HCT116 (cell line): ENCODE measurements around the gene TMBIM6. TPM values are rescaled to one million over a fixed set of nuclear protein-coding genes. Genes with fewer than 3 reads are reported as not detected.
A peak's percentile ranks its signal among the peaks of the same experiment; 100 is the strongest.

ENCODE experiments used
- ATAC-seq: fragments of 200-7000 bp; cut with Tn5 transposase; 2 replicates; pipeline ENCODE4 v1.9.1; 2020; ENCODE audit warnings: mild to moderate bottlenecking, moderate library complexity
- BruUV-seq: library from RNA; stranded (reverse); fragments of 400-500 nt; replicated peaks from 2 replicates; lab custom pipeline; 2021; lab: Mats Ljungman, UMichigan
- CTCF ChIA-PET: fragments of 300-600 bp; sonication (Branson Sonifier 250); formaldehyde crosslinking; loops from one replicate; lab custom pipeline; 2021; ENCODE audit warnings: antibody characterized with exemption; lab: Charles Lee
- POLR2A ChIA-PET: fragments of 300-600, 350-600 bp; sonication (Branson Sonifier 250); formaldehyde crosslinking; loops from one replicate; lab custom pipeline; 2021; ENCODE audit warnings: antibody characterized with exemption; lab: Charles Lee
- RAD21 ChIA-PET, 2 experiments: fragments of 300-600 bp; sonication (Branson Sonifier 250); formaldehyde crosslinking; loops; one replicate each; lab custom pipeline; 2023; ENCODE audit warnings: low total read pairs in 2 of 2; ENCODE audit not compliant: uncharacterized antibody in 2 of 2, unreplicated experiment in 2 of 2, low non-redundant PET in 1 of 2; lab: Charles Lee
- DNase-seq: peaks from one replicate; pipeline ENCODE4 v3.0.0-alpha.2; 2010; ENCODE audit warnings: low read depth, low spot score
- H2AFZ ChIP-seq: fragments of 200-600 bp; shearing (Covaris generic), sonication (generic); 2 replicates; pipeline ENCODE4 v1.6.1; 2017; ENCODE audit warnings: low read depth, mixed run types, mixed read lengths, antibody characterized with exemption, low read length; ENCODE audit not compliant: poor library complexity, severe bottlenecking
- H3K27ac ChIP-seq: 2 replicates; pipeline ENCODE4 v1.5.1; 2012; ENCODE audit warnings: low read depth, low read length
- H3K27me3 ChIP-seq: fragments of 200-600 bp; sonication (generic); 2 replicates; pipeline ENCODE4 v1.6.1; 2016; ENCODE audit warnings: mixed run types, low read length, mixed read lengths; ENCODE audit not compliant: insufficient read depth
- H3K36me3 ChIP-seq, 2 experiments: fragments of 200-500 bp in 1 of 2; fragments of 200-600 bp in 1 of 2; sonication (Bioruptor generic) in 1 of 2; sonication (generic) in 1 of 2; 2 replicates each; pipeline versions ENCODE4 v1.5.1 to v1.6.1; 2014 to 2016; ENCODE audit warnings: low read length in 2 of 2, inconsistent platforms in 1 of 2, mixed read lengths in 1 of 2, mixed run types in 1 of 2; ENCODE audit not compliant: insufficient read depth in 2 of 2, control insufficient read depth in 1 of 2
- H3K4me1 ChIP-seq, 2 experiments: fragments of 200-600 bp in 1 of 2; sonication (generic) in 1 of 2; 2 replicates each; pipeline versions ENCODE4 v1.5.1 to v1.6.1; 2012 to 2017; ENCODE audit warnings: low read length in 2 of 2, inconsistent platforms in 1 of 2, mild to moderate bottlenecking in 1 of 2, mixed read lengths in 1 of 2, mixed run types in 1 of 2, moderate library complexity in 1 of 2; ENCODE audit not compliant: insufficient read depth in 2 of 2, control insufficient read depth in 1 of 2
- H3K4me2 ChIP-seq: fragments of 200-600 bp; sonication (generic); 2 replicates; pipeline ENCODE4 v1.6.1; 2017; ENCODE audit warnings: mixed run types, low read length, mixed read lengths
- H3K4me3 ChIP-seq, 2 experiments: fragments of 200-600 bp in 1 of 2; sonication (generic) in 1 of 2; replicated peaks in 1 of 2; 2 replicates each; pipeline ENCODE4 v1.5.1; 2011 to 2016; ENCODE audit warnings: low read length in 2 of 2, control low read depth in 1 of 2, low read depth in 1 of 2, mild to moderate bottlenecking in 1 of 2, mixed read lengths in 1 of 2, mixed run types in 1 of 2
- H3K79me2 ChIP-seq: fragments of 200-600 bp; sonication (generic); 2 replicates; pipeline ENCODE4 v1.6.1; 2017; ENCODE audit warnings: mild to moderate bottlenecking, mixed run types, low read length, moderate library complexity, mixed read lengths; ENCODE audit not compliant: insufficient read depth
- H3K9ac ChIP-seq: fragments of 200-600 bp; sonication (generic); 2 replicates; pipeline ENCODE4 v1.6.1; 2016; ENCODE audit warnings: low read length, mixed read lengths
- H3K9me2 ChIP-seq: fragments of 200-600 bp; sonication (generic), shearing (Covaris generic); 2 replicates; pipeline ENCODE4 v1.6.1; 2017; ENCODE audit warnings: mixed run types, mild to moderate bottlenecking, moderate library complexity; ENCODE audit not compliant: insufficient read depth
- H3K9me3 ChIP-seq, 2 experiments: fragments of 200-500 bp in 1 of 2; fragments of 200-600 bp in 1 of 2; sonication (Bioruptor generic) in 1 of 2; sonication (generic) in 1 of 2; 2 replicates each; pipeline ENCODE4 v1.6.1; 2014 to 2017; ENCODE audit warnings: low read length in 2 of 2, mixed read lengths in 2 of 2, inconsistent platforms in 1 of 2, low read depth in 1 of 2, mild to moderate bottlenecking in 1 of 2, mixed run types in 1 of 2, moderate library complexity in 1 of 2; ENCODE audit not compliant: control insufficient read depth in 1 of 2, insufficient read depth in 1 of 2
- H4K20me1 ChIP-seq: fragments of 200-600 bp; sonication (generic), shearing (Covaris generic); 2 replicates; pipeline ENCODE4 v1.6.1; 2017; ENCODE audit warnings: mixed run types, mild to moderate bottlenecking, moderate library complexity; ENCODE audit not compliant: insufficient read depth
- EGR1 ChIP-seq: IDR thresholded peaks from 2 replicates; pipeline ENCODE4 v1.6.1; 2012; ENCODE audit warnings: low read depth
- FOSL1 ChIP-seq: IDR thresholded peaks from 2 replicates; pipeline ENCODE4 v1.6.1; 2012; ENCODE audit warnings: low read depth
- JUND ChIP-seq: IDR thresholded peaks from 2 replicates; pipeline ENCODE4 v1.6.1; 2012
- SIN3A ChIP-seq: IDR thresholded peaks from 2 replicates; pipeline ENCODE4 v1.6.1; 2012; ENCODE audit warnings: low read depth
- SRF ChIP-seq: IDR thresholded peaks from 2 replicates; pipeline ENCODE4 v1.6.1; 2012; ENCODE audit warnings: low read depth
- TCF7L2 ChIP-seq: IDR thresholded peaks from 2 replicates; pipeline ENCODE4 v1.7.0; 2011; ENCODE audit warnings: borderline replicate concordance, inconsistent platforms; ENCODE audit not compliant: insufficient read depth, insufficient read length; ENCODE audit errors: extremely low read depth
- YY1 ChIP-seq: IDR thresholded peaks from 2 replicates; pipeline ENCODE4 v1.6.1; 2011; ENCODE audit warnings: low read length, low read depth, moderate library complexity, mild to moderate bottlenecking; ENCODE audit not compliant: insufficient replicate concordance; ENCODE audit errors: extremely low read depth
- intact Hi-C: fragments of 100-400 bp; cut with micrococcal nuclease; formaldehyde crosslinking; loops from 2 replicates; pipeline ENCODE4 v1.10.0; 2022
- total RNA-seq: library from RNA; stranded (reverse); gene quantifications from one replicate; pipeline ENCODE4 v1.2.1, GENCODE V29; 2021; ENCODE audit not compliant: unreplicated experiment
- TF ChIP-seq, protein P1 (sequence below): IDR thresholded peaks from 2 replicates; pipeline ENCODE4 v1.6.1; 2012

Gene TMBIM6
- total RNA-seq, 1 experiment from 2014 or later, result 510 TPM

DNA sequence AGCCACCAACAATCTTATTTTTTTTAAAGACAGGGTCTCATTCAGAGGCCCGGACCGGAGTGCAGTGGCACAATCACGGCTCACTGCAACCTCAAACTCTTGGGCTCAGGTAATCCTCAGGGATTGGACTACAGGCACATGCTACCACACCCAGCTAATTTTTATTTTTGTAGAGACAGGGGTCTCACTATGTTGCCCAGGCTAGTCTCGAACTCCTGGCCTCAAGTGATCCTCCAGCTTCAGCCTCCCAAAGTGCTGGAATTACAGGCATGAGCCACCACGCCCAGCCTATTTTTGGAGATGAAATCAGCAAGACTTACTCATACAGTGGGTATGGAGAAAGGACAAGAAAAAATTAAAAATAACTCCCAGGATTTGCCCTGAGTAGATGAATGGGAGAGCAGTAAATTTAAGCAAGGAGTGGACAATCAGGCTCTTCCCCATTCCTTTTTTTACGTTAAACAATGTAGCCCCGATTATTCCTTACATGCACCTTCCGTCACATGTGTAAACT, 47.4 kb upstream of the TMBIM6 start:
- Histone ChIP-seq H4K20me1 (no peaks in the 10 kb centered on the region), H3K27ac (no peak overlapping the region), H3K27me3 (no peaks in the 10 kb centered on the region), H3K4me1 (peaks cover 0 to 9% of the 10 kb centered on the region in 2 experiments; a peak in 2 of 4 replicates), H3K4me3 (no peak overlapping the region), H3K79me2 (no peaks in the 10 kb centered on the region), H3K36me3 (no peaks in the 10 kb centered on the region), H3K9ac (no peak overlapping the region), H3K9me2 (no peaks in the 10 kb centered on the region), H3K9me3 (no peaks in the 10 kb centered on the region), H3K4me2 (peak overlapping the region; percentile 40)
- no peak for ATAC-seq
- ChIA-PET RAD21 (no interaction called here), CTCF (no interaction called here), POLR2A (no interaction called here)
- no TSS peak for BruUV-seq
- TF ChIP-seq JUND, result no peak
- TF ChIP-seq, all 23 proteins: peak for 0
- intact Hi-C loops, result no loop called here
- no peak overlapping the region for H2AFZ ChIP-seq
- DNase-seq, result no peak

DNA sequence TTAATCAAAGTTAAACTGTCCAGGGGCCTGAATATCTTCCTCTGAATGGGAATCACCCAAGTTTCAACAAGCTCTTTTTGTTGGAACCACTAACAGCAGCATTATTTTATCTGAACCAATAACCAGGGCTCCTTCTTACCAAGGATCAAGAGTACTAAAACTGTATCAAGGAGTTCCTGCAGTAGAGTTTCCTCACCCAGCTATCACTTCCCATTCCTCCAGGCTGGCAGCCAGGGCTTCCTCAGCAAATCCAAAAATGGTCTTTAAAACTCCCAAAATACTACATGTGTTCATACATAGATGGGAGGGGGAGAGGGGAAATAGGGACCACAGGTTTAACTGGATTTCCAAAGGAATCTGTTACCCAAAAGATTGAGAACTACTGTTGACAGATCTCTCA, 44.6 kb upstream of the TMBIM6 start:
- POLR2A ChIA-PET, result no interaction called here
- H3K27ac ChIP-seq, result no peak overlapping the region
- no peaks in the 10 kb centered on the region for H3K79me2 ChIP-seq
- DNase-seq (no peak), ATAC-seq (no peak)
- H2AFZ ChIP-seq, result no peak overlapping the region
- H3K36me3 ChIP-seq, result no peaks in the 10 kb centered on the region
- peaks cover 0 to 9% of the 10 kb centered on the region in 2 experiments; a peak in 2 of 4 replicates for H3K4me1 ChIP-seq
- no peaks in the 10 kb centered on the region for H3K9me3 ChIP-seq
- CTCF ChIA-PET, result no interaction called here
- no peaks in the 10 kb centered on the region for H3K9me2 ChIP-seq
- H3K27me3 ChIP-seq, result no peaks in the 10 kb centered on the region
- H4K20me1 ChIP-seq, result no peaks in the 10 kb centered on the region
- intact Hi-C loops, result no loop called here
- H3K4me3 ChIP-seq, result no peak overlapping the region
- no peak overlapping the region for H3K9ac ChIP-seq
- RAD21 ChIA-PET, result no interaction called here
- H3K4me2 ChIP-seq, result no peak overlapping the region
- no peak for TF ChIP-seq TCF7L2
- no peak for TF ChIP-seq FOSL1
- TF ChIP-seq SIN3A, result no peak
- no peak for TF ChIP-seq SRF
- TF ChIP-seq YY1, result no peak
- TF ChIP-seq, protein P1, sequence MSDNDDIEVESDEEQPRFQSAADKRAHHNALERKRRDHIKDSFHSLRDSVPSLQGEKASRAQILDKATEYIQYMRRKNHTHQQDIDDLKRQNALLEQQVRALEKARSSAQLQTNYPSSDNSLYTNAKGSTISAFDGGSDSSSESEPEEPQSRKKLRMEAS, result no peak
- no peak for TF ChIP-seq EGR1
- BruUV-seq, result no TSS peak
